Measurements from ENCODE around the gene AKT3.
"Not testable (repeated sequence)": the region's sequence is repeated elsewhere in the genome, so short reads cannot be mapped to it uniquely, and the experiment has no call there.

The AKT3 gene

DNA sequence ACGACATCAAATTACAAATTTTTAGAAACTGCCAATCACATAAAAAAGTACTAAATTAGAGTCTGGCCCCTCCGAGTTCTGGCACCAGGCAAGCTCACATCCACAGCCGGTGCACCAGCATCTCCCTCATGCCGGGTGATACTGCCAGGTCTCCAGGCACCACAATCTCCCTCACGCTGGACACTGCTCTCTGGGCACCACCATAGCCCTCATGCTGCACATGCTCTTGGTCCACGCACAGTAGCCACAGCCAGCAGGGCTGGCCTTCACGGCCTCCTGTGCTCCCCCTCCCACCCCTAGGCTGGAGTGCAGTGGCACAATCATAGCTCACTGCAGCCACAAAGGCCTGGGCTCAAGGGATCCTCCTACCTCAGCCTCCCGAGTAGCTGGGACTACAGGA lies 65.5 kb downstream of the AKT3 start:
- no peak for TF ChIP-seq EZH2phosphoT487 (IDR thresholded peaks at IDR 0.05; ENCODE audit: borderline replicate concordance, low read length)
- TF ChIP-seq, protein P1, sequence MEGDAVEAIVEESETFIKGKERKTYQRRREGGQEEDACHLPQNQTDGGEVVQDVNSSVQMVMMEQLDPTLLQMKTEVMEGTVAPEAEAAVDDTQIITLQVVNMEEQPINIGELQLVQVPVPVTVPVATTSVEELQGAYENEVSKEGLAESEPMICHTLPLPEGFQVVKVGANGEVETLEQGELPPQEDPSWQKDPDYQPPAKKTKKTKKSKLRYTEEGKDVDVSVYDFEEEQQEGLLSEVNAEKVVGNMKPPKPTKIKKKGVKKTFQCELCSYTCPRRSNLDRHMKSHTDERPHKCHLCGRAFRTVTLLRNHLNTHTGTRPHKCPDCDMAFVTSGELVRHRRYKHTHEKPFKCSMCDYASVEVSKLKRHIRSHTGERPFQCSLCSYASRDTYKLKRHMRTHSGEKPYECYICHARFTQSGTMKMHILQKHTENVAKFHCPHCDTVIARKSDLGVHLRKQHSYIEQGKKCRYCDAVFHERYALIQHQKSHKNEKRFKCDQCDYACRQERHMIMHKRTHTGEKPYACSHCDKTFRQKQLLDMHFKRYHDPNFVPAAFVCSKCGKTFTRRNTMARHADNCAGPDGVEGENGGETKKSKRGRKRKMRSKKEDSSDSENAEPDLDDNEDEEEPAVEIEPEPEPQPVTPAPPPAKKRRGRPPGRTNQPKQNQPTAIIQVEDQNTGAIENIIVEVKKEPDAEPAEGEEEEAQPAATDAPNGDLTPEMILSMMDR (IDR thresholded peaks at IDR 0.05; ENCODE audit: low read depth, low read length, poor library complexity, severe bottlenecking) = no peak
- no peaks in the 10 kb centered on the region for H3K9me3 ChIP-seq (ENCODE audit: control insufficient read depth, insufficient read depth, low read length)

DNA sequence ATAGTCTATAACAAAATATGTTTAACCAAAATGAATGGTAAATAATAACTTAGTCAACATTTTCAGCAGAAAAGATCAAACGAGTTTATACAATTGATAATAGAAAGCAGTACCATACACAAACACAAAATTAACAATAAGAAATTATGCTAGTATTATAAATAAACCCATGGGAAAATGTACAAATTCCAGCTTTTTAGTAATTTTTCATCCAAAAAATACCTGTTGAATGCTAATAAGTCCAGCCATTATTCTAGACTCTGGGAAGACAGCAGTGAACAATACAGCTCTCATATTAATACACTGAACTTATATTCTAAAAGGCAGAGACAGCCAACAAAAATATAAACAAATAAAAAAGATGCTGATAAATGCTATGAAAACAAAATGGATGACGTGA lies 66.3 kb downstream of the AKT3 start:
- Histone ChIP-seq H3K9me2 (replicated peaks; ENCODE audit: control insufficient read depth, low read length) (no peaks in the 10 kb centered on the region), H3K36me3 (ENCODE audit: control insufficient read depth, low read length) (no peaks in the 10 kb centered on the region), H3K27ac (ENCODE audit: low read depth, low read length) (no peak overlapping the region), H3K79me2 (ENCODE audit: control insufficient read depth, low read length) (no peaks in the 10 kb centered on the region), H3K9me3 (ENCODE audit: control insufficient read depth, insufficient read depth, low read length) (no peaks in the 10 kb centered on the region), H4K20me1 (ENCODE audit: control insufficient read depth, insufficient read depth, low read depth, low read length) (no peaks in the 10 kb centered on the region), H3K4me1 (ENCODE audit: control insufficient read depth, low read length) (no peaks in the 10 kb centered on the region), H3K4me3 (ENCODE audit: low read length) (no peak overlapping the region), H3K4me2 (ENCODE audit: low read length) (no peak overlapping the region), H3F3A (ENCODE audit: control insufficient read depth, insufficient read depth) (no peaks in the 10 kb centered on the region), H3K27me3 (ENCODE audit: control insufficient read depth, low read length) (no peaks in the 10 kb centered on the region)
- TF ChIP-seq, protein P1 (IDR thresholded peaks at IDR 0.05; ENCODE audit: low read depth, low read length, poor library complexity, severe bottlenecking) = no peak
- no peak for TF ChIP-seq EZH2phosphoT487 (IDR thresholded peaks at IDR 0.05; ENCODE audit: borderline replicate concordance, low read length)

More for the DNA sequence above, 65.5 kb downstream of the AKT3 start:
- H3K4me2 ChIP-seq (ENCODE audit: low read length) = no peak overlapping the region
- no peaks in the 10 kb centered on the region for H3F3A ChIP-seq (ENCODE audit: control insufficient read depth, insufficient read depth)
- no peaks in the 10 kb centered on the region for H3K9me2 ChIP-seq (replicated peaks; ENCODE audit: control insufficient read depth, low read length)
- no peaks in the 10 kb centered on the region for H3K79me2 ChIP-seq (ENCODE audit: control insufficient read depth, low read length)
- no peaks in the 10 kb centered on the region for H3K27me3 ChIP-seq (ENCODE audit: control insufficient read depth, low read length)
- H3K27ac ChIP-seq (ENCODE audit: low read depth, low read length) = no peak overlapping the region
- no peaks in the 10 kb centered on the region for H3K4me1 ChIP-seq (ENCODE audit: control insufficient read depth, low read length)
- no peaks in the 10 kb centered on the region for H3K36me3 ChIP-seq (ENCODE audit: control insufficient read depth, low read length)
- no peak overlapping the region for H3K4me3 ChIP-seq (ENCODE audit: low read length)
- no peaks in the 10 kb centered on the region for H4K20me1 ChIP-seq (ENCODE audit: control insufficient read depth, insufficient read depth, low read depth, low read length)

DNA sequence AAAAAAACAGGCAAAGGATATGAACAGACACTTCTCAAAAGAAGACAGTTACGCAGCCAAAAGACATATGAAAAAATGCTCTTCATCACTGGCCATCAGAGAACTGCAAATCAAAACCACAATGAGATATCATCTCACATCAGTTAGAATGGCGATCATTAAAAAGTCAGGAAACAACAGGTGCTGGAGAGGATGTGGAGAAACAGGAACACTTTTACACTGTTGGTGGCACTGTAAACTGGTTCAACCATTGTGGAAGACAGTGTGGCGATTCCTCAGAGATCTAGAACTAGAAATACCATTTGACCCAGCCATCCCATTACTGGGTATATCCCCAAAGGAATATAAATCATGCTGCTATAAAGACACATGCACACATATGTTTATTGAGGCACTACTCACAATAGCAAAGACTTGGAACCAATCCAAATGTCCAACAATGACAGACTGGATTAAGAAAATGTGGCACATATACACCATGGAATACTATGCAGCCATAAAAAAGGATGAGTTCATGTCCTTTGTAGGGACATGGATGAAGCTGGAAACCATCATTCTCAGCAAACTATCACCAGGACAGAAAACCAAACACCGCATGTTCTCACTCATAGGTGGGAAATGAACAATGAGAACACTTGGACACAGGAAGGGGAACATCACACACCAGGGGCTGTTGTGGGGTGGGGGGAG lies 77.5 kb downstream of the AKT3 start:
- H3K27ac ChIP-seq (ENCODE audit: low read depth, low read length); H3K36me3 ChIP-seq (ENCODE audit: control insufficient read depth, low read length); H3K9me3 ChIP-seq (ENCODE audit: control insufficient read depth, insufficient read depth, low read length); H3K27me3 ChIP-seq (ENCODE audit: control insufficient read depth, low read length); H4K20me1 ChIP-seq (ENCODE audit: control insufficient read depth, insufficient read depth, low read depth, low read length); H3K4me1 ChIP-seq (ENCODE audit: control insufficient read depth, low read length); H3K9me2 ChIP-seq (replicated peaks; ENCODE audit: control insufficient read depth, low read length); H3K79me2 ChIP-seq (ENCODE audit: control insufficient read depth, low read length); H3K4me3 ChIP-seq (ENCODE audit: low read length); H3K4me2 ChIP-seq (ENCODE audit: low read length); H3F3A ChIP-seq (ENCODE audit: control insufficient read depth, insufficient read depth): not testable (repeated sequence)

DNA sequence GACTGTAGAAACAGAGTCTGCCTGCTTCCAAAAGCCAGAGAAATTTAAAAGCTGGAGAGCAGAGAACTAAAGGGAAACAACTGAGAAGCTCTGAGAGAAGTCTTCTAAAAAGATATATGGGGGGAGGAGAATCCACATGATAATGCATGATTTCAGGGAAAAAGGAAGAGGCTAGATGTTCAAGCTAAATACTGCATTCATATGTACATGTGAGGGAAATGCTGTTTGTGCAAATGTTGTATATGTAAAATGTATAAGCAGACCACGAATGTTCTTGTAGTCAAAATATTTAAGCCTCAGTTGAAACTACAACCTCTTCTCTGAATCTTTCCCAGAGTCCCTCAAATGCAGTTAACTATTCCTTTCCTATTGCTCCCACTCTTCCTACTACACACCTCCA lies 79.2 kb downstream of the AKT3 start:
- H3K4me3 ChIP-seq (ENCODE audit: low read length) = no peak overlapping the region
- TF ChIP-seq, protein P1 (IDR thresholded peaks at IDR 0.05; ENCODE audit: low read depth, low read length, poor library complexity, severe bottlenecking) = no peak
- no peak for TF ChIP-seq EZH2phosphoT487 (IDR thresholded peaks at IDR 0.05; ENCODE audit: borderline replicate concordance, low read length)

More for the DNA sequence above, 79.2 kb downstream of the AKT3 start:
- Histone ChIP-seq H3F3A (ENCODE audit: control insufficient read depth, insufficient read depth) (no peaks in the 10 kb centered on the region), H4K20me1 (ENCODE audit: control insufficient read depth, insufficient read depth, low read depth, low read length) (no peaks in the 10 kb centered on the region), H3K4me1 (ENCODE audit: control insufficient read depth, low read length) (no peaks in the 10 kb centered on the region), H3K9me3 (ENCODE audit: control insufficient read depth, insufficient read depth, low read length) (no peaks in the 10 kb centered on the region), H3K27me3 (ENCODE audit: control insufficient read depth, low read length) (no peaks in the 10 kb centered on the region), H3K27ac (ENCODE audit: low read depth, low read length) (no peak overlapping the region), H3K9me2 (replicated peaks; ENCODE audit: control insufficient read depth, low read length) (no peaks in the 10 kb centered on the region), H3K79me2 (ENCODE audit: control insufficient read depth, low read length) (no peaks in the 10 kb centered on the region), H3K36me3 (ENCODE audit: control insufficient read depth, low read length) (no peaks in the 10 kb centered on the region), H3K4me2 (ENCODE audit: low read length) (no peak overlapping the region)
